Measurements from ENCODE around the gene GLA. TPM values are rescaled to one million over a fixed set of nuclear protein-coding genes. Genes with fewer than 3 reads are reported as not detected.

The GLA gene
- total and polyA plus RNA-seq, 2 of the 4 experiments (the other 2 are of a cell fraction), result 27.9 to 38.7 TPM

- WGBS, 2 experiments (ENCODE audit: extremely low coverage in 2 of 2, insufficient read length in 1 of 2), result 18% methylated on average over 12 of the region's 56 CpGs; no CpG with 5 or more reads in 1 of the 2 experiments
- dilution Hi-C loops (cut with HindIII; ENCODE audit: low sequenced_read_pairs, unreplicated experiment), result no loop called here
- Histone ChIP-seq H2AK5ac (ENCODE audit: low read depth, low read length) (peak overlapping the region; percentile 17; the same call in 1 of the 2 replicates), H3K4me3 (ENCODE audit: insufficient read depth, low read depth, low read length) (peak overlapping the region; percentile 63), H3K36me3 (ENCODE audit: control insufficient read depth, insufficient read depth, low read length) (no peaks in the 10 kb centered on the region), H3K27ac (ENCODE audit: insufficient read depth, low read length) (peak overlapping the region; percentile 91), H3K27me3 (ENCODE audit: control insufficient read depth, insufficient read depth, low read length) (peaks cover 2% of the 10 kb centered on the region; the same call in 1 of the 2 replicates), H3K23ac (ENCODE audit: low read depth, low read length) (peak overlapping the region; percentile 89), H3K4me2 (ENCODE audit: low read depth, low read length) (peak overlapping the region; percentile 67), H2BK5ac (ENCODE audit: low read depth, low read length, poor library complexity, severe bottlenecking) (peak overlapping the region; percentile 57), H2AFZ (replicated peaks; ENCODE audit: low read length, poor library complexity) (peak overlapping the region; percentile 92), H3K9me3 (ENCODE audit: control insufficient read depth, insufficient read depth, low read length) (no peaks in the 10 kb centered on the region), H4K8ac (ENCODE audit: low read depth in 2 of 2, low read length in 2 of 2) (peak overlapping the region; percentile 97 to 99), H3K79me1 (ENCODE audit: low read depth in 1 of 2, low read length in 2 of 2) (no peaks in the 10 kb centered on the region; a peak in 1 of 4 replicates), H2BK120ac (ENCODE audit: low read depth, low read length) (peak overlapping the region; percentile 84), H4K20me1 (ENCODE audit: insufficient read depth, low read length) (no peaks in the 10 kb centered on the region), H4K5ac (ENCODE audit: low read depth, low read length) (peak overlapping the region; percentile 96), H3K9me1 (ENCODE audit: insufficient read depth, low read length) (no peaks in the 10 kb centered on the region), H2AK9ac (replicated peaks; ENCODE audit: low read depth, low read length, poor library complexity) (peak overlapping the region; percentile 48), H2BK15ac (ENCODE audit: low read depth, low read length) (no peak overlapping the region; the same call in 1 of the 3 replicates), H2BK20ac (ENCODE audit: low read depth, low read length) (0 out of 2 replicates have a peak overlapping the region, but pooled peaks have one; percentile 23), H3K4ac (ENCODE audit: low read depth, low read length) (peak overlapping the region; percentile 89), H3K18ac (ENCODE audit: low read depth, low read length) (peak overlapping the region; percentile 81), H4K91ac (ENCODE audit: insufficient read depth, low read depth, low read length) (peak overlapping the region; percentile 90), H3K56ac (ENCODE audit: extremely low read depth, insufficient read depth, low read length) (peak overlapping the region; percentile 55), H3K14ac (replicated peaks; ENCODE audit: low read depth, low read length) (peak overlapping the region; percentile 94), H3K9ac (ENCODE audit: low read depth, low read length) (peak overlapping the region; percentile 97), H3K4me1 (ENCODE audit: control insufficient read depth, insufficient read depth, low read length) (peaks cover 4% of the 10 kb centered on the region; the same call in 1 of the 2 replicates)
- BruUV-seq (replicated peaks), result no TSS peak
- CTCF ChIA-PET, result interaction anchor here (0.7 kb wide), 1 partner anchor 352 kb away, joined by 4 read pairs; no protein-coding TSS in a partner anchor
- in situ Hi-C loops (cut with MboI; ENCODE audit: low sequenced_read_pairs), result loop anchor here (5.0 kb wide), 1 partner anchor 379 kb away; no protein-coding TSS in a partner anchor
- ATAC-seq (ENCODE audit: low read depth), result peak; percentile 65
- no peak for DNase-seq
- intact Hi-C loops (cut with micrococcal nuclease), result loop anchor here (2.0 to 5.0 kb wide), 3 partner anchors 64 to 174 kb away; partner anchors contain the start of gene ARMCX1
- TF ChIP-seq, protein P1, sequence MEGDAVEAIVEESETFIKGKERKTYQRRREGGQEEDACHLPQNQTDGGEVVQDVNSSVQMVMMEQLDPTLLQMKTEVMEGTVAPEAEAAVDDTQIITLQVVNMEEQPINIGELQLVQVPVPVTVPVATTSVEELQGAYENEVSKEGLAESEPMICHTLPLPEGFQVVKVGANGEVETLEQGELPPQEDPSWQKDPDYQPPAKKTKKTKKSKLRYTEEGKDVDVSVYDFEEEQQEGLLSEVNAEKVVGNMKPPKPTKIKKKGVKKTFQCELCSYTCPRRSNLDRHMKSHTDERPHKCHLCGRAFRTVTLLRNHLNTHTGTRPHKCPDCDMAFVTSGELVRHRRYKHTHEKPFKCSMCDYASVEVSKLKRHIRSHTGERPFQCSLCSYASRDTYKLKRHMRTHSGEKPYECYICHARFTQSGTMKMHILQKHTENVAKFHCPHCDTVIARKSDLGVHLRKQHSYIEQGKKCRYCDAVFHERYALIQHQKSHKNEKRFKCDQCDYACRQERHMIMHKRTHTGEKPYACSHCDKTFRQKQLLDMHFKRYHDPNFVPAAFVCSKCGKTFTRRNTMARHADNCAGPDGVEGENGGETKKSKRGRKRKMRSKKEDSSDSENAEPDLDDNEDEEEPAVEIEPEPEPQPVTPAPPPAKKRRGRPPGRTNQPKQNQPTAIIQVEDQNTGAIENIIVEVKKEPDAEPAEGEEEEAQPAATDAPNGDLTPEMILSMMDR (conservative IDR thresholded peaks at IDR 0.05; ENCODE audit: low read depth, low read length), result no peak
- TF ChIP-seq MXI1 (IDR thresholded peaks at IDR 0.05; ENCODE audit: borderline replicate concordance, low read depth, low read length) (no peak), POLR2A (IDR thresholded peaks at IDR 0.05; ENCODE audit: low read depth, low read length) (no peak; the same call in 1 of the 2 replicates), SMC3 (IDR thresholded peaks at IDR 0.05; ENCODE audit: low read depth, low read length) (no peak), RCOR1 (IDR thresholded peaks at IDR 0.05; ENCODE audit: insufficient replicate concordance, low read length) (no peak), CHD1 (IDR thresholded peaks at IDR 0.05; ENCODE audit: low read depth, low read length) (no peak)
- POLR2A ChIA-PET (ENCODE audit: unreplicated experiment), result interaction anchor here (0.7 kb wide), 1 partner anchor 149 kb away, joined by 8 read pairs; no protein-coding TSS in a partner anchor
Observed at GRCh38 chrX:101417981-101418841, 10.5 kb upstream of the GLA start.
